PC-9 (cell line): ENCODE measurements around the gene STUB1. TPM values are rescaled to one million over a fixed set of nuclear protein-coding genes. Genes with fewer than 3 reads are reported as not detected.

ENCODE experiments used
- BruUV-seq: library from RNA; stranded (reverse); fragments of 400-500 nt; replicated peaks from 2 replicates; lab custom pipeline; 2021; lab: Mats Ljungman, UMichigan
- CTCF ChIA-PET: fragments of 300-600 bp; sonication (Branson Sonifier 250); formaldehyde crosslinking; loops from one replicate; lab custom pipeline; 2022; ENCODE audit warnings: antibody characterized with exemption; lab: Charles Lee
- POLR2A ChIA-PET: fragments of 300-600 bp; sonication (Branson Sonifier 250); formaldehyde crosslinking; loops from one replicate; lab custom pipeline; 2022; ENCODE audit warnings: antibody characterized with exemption; ENCODE audit not compliant: unreplicated experiment; lab: Charles Lee
- DNase-seq, 2 experiments: peaks; one replicate each; pipeline versions ENCODE4 v3.0.0 to v3.0.0-alpha.2; 2015 to 2022; ENCODE audit warnings: mixed read lengths in 1 of 2
- H2AFZ ChIP-seq: fragments of 200-600 bp; sonication (generic); 2 replicates; pipeline ENCODE4 v1.8.1; 2017; ENCODE audit warnings: antibody characterized with exemption
- H3F3A ChIP-seq: fragments of 200-600 bp; sonication (generic); 2 replicates; pipeline ENCODE4 v1.8.1; 2017; ENCODE audit warnings: antibody characterized with exemption, mild to moderate bottlenecking, low read depth; ENCODE audit not compliant: insufficient read depth
- H3K27ac ChIP-seq: fragments of 200-600 bp; sonication (generic); 2 replicates; pipeline ENCODE4 v1.6.1; 2016; ENCODE audit warnings: mixed run types
- H3K27me3 ChIP-seq: fragments of 200-600 bp; sonication (generic); 2 replicates; pipeline ENCODE4 v1.6.1; 2016; ENCODE audit warnings: low read depth, mixed run types; ENCODE audit not compliant: insufficient read depth
- H3K36me3 ChIP-seq: fragments of 200-600 bp; sonication (generic); 2 replicates; pipeline ENCODE4 v1.6.1; 2016; ENCODE audit warnings: low read depth, mixed run types
- H3K4me1 ChIP-seq: fragments of 200-600 bp; sonication (generic); replicated peaks from 2 replicates; pipeline ENCODE4 v1.6.1; 2016; ENCODE audit warnings: mixed run types; ENCODE audit not compliant: insufficient read depth
- H3K4me2 ChIP-seq: fragments of 200-600 bp; sonication (generic); 2 replicates; pipeline ENCODE4 v1.6.1; 2017; ENCODE audit warnings: mixed run types
- H3K4me3 ChIP-seq: fragments of 200-600 bp; sonication (generic); 2 replicates; pipeline ENCODE4 v1.6.1; 2016; ENCODE audit warnings: mixed run types
- H3K79me2 ChIP-seq: fragments of 200-600 bp; sonication (generic); 2 replicates; pipeline ENCODE4 v1.6.1; 2017; ENCODE audit warnings: low read depth, mixed run types
- H3K9me2 ChIP-seq: fragments of 200-600 bp; sonication (generic); 2 replicates; pipeline ENCODE4 v1.8.1; 2017; ENCODE audit warnings: mild to moderate bottlenecking; ENCODE audit not compliant: insufficient read depth
- H3K9me3 ChIP-seq: fragments of 200-600 bp; sonication (generic); 2 replicates; pipeline ENCODE4 v1.8.1; 2016; ENCODE audit warnings: low read depth; ENCODE audit not compliant: insufficient read depth
- H4K20me1 ChIP-seq: fragments of 200-600 bp; sonication (generic); 2 replicates; pipeline ENCODE4 v1.8.1; 2017; ENCODE audit not compliant: insufficient read depth
- EZH2 ChIP-seq: fragments of 200-600 bp; sonication (generic); IDR thresholded peaks from 2 replicates; pipeline ENCODE4 v1.8.0; 2017; ENCODE audit warnings: antibody characterized with exemption, low read depth
- intact Hi-C: fragments of 100-400 bp; cut with micrococcal nuclease; formaldehyde crosslinking; loops from one replicate; pipeline ENCODE4 v1.10.0; 2022; ENCODE audit not compliant: unreplicated experiment
- total RNA-seq: library from RNA; stranded (reverse); gene quantifications from 2 replicates; pipeline ENCODE4 v1.2.3, GENCODE V29; 2021
- TF ChIP-seq, protein P1 (sequence below): fragments of 200-600 bp; sonication (generic); conservative IDR thresholded peaks from 2 replicates; pipeline ENCODE4 v1.6.1; 2017; ENCODE audit warnings: mixed run types, antibody characterized with exemption, mild to moderate bottlenecking, moderate library complexity

STUB1 gene
- total RNA-seq, 1 experiment from 2014 or later = 174 TPM

DNA sequence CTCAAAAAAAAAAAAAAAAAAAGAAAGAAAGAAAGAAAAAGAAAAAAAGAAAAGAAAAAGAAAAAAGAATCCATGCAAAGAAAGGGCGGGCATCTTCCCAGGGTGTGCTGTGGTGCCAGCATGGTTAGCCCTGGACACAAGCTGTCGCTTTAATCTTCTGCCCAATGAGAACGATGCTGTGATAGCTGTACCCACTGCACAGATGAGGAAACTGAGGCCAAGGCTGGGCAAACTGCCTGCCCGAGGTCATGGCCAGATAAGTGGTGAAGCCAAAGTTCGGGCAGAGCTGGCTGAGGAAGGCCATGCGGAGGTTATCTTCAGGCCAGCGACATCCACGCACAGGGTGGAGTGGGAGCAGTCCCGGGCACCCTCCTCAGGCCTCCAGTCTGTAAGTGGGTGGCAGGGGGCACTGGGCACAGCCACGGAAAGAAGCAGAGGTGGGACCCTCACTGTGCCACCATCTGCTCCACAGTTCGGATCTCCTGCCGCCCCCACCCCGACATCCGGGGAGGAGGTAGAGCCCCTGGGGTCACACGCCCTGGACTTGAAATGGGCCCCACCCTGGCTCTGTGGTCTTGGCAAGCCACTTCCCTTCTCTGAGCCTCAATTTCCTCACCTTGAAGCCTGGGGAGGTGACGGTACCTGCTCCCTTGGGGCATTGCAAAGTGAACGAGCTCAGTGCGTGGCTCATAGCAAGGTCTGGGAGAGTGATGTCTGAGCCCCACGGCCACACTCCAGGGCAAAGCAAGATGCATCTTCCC lies 18.9 kb downstream of the STUB1 start:
- H4K20me1 ChIP-seq = 0 out of 2 replicates have a peak, but pooled peaks cover 4% of the 10 kb centered on the region
- BruUV-seq = no TSS peak
- no peak overlapping the region for H3K4me2 ChIP-seq
- peaks cover 36% of the 10 kb centered on the region for H3K27me3 ChIP-seq
- no peaks in the 10 kb centered on the region for H3K9me2 ChIP-seq
- no peaks in the 10 kb centered on the region for H3K36me3 ChIP-seq
- CTCF ChIA-PET = interaction anchor here (0.7 kb wide), 1 partner anchor 86 kb away, joined by 4 read pairs; no protein-coding TSS in a partner anchor
- intact Hi-C loops = no loop called here
- DNase-seq = no peak
- H3F3A ChIP-seq = no peaks in the 10 kb centered on the region
- no peaks in the 10 kb centered on the region for H3K9me3 ChIP-seq
- no peaks in the 10 kb centered on the region; the same call in 1 of the 2 replicates for H3K4me1 ChIP-seq
- TF ChIP-seq, protein P1, sequence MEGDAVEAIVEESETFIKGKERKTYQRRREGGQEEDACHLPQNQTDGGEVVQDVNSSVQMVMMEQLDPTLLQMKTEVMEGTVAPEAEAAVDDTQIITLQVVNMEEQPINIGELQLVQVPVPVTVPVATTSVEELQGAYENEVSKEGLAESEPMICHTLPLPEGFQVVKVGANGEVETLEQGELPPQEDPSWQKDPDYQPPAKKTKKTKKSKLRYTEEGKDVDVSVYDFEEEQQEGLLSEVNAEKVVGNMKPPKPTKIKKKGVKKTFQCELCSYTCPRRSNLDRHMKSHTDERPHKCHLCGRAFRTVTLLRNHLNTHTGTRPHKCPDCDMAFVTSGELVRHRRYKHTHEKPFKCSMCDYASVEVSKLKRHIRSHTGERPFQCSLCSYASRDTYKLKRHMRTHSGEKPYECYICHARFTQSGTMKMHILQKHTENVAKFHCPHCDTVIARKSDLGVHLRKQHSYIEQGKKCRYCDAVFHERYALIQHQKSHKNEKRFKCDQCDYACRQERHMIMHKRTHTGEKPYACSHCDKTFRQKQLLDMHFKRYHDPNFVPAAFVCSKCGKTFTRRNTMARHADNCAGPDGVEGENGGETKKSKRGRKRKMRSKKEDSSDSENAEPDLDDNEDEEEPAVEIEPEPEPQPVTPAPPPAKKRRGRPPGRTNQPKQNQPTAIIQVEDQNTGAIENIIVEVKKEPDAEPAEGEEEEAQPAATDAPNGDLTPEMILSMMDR = no peak
- no peak for TF ChIP-seq EZH2
- no peak overlapping the region for H3K4me3 ChIP-seq
- no peaks in the 10 kb centered on the region for H3K79me2 ChIP-seq
- no peak overlapping the region for H3K27ac ChIP-seq
- POLR2A ChIA-PET = no interaction called here
- H2AFZ ChIP-seq = no peak overlapping the region

GRCh38 chr16:700684-701584 lies 20.7 kb downstream of the STUB1 start:
- BruUV-seq = no TSS peak
- no peaks in the 10 kb centered on the region; the same call in 1 of the 2 replicates for H3K4me1 ChIP-seq
- no peak for TF ChIP-seq EZH2
- TF ChIP-seq, protein P1 = no peak
- no peaks in the 10 kb centered on the region for H3K36me3 ChIP-seq
- no peaks in the 10 kb centered on the region for H3K9me3 ChIP-seq
- H3K4me2 ChIP-seq = no peak overlapping the region
- H3K4me3 ChIP-seq = no peak overlapping the region
- POLR2A ChIA-PET = no interaction called here
- H3F3A ChIP-seq = no peaks in the 10 kb centered on the region
- CTCF ChIA-PET = interaction anchor here (1.5 kb wide), 1 partner anchor 12 kb away, joined by 3 read pairs; no protein-coding TSS in a partner anchor
- H4K20me1 ChIP-seq = 0 out of 2 replicates have a peak, but pooled peaks cover 4% of the 10 kb centered on the region
- intact Hi-C loops = no loop called here
- no peaks in the 10 kb centered on the region for H3K79me2 ChIP-seq
- no peak for DNase-seq
- H2AFZ ChIP-seq = no peak overlapping the region
- no peaks in the 10 kb centered on the region for H3K9me2 ChIP-seq
- no peak overlapping the region for H3K27ac ChIP-seq
- peaks cover 45% of the 10 kb centered on the region for H3K27me3 ChIP-seq

GRCh38 chr16:702341-702740 lies 22.1 kb downstream of the STUB1 start:
- no peaks in the 10 kb centered on the region for H3K9me3 ChIP-seq
- ChIA-PET CTCF (interaction anchor here (1.5 kb wide), 1 partner anchor 10 kb away, joined by 3 read pairs; no protein-coding TSS in a partner anchor), POLR2A (no interaction called here)
- no peak overlapping the region for H3K4me2 ChIP-seq
- no peak overlapping the region for H3K27ac ChIP-seq
- H4K20me1 ChIP-seq = 0 out of 2 replicates have a peak, but pooled peaks cover 4% of the 10 kb centered on the region
- H3K27me3 ChIP-seq = peaks cover 57% of the 10 kb centered on the region
- no peaks in the 10 kb centered on the region for H3K9me2 ChIP-seq
- H3K4me3 ChIP-seq = no peak overlapping the region
- no peaks in the 10 kb centered on the region; the same call in 1 of the 2 replicates for H3K4me1 ChIP-seq
- H3F3A ChIP-seq = peaks cover 6% of the 10 kb centered on the region; the same call in 1 of the 2 replicates
- intact Hi-C loops = no loop called here
- no peaks in the 10 kb centered on the region for H3K79me2 ChIP-seq
- no peak for DNase-seq
- TF ChIP-seq EZH2 = no peak
- TF ChIP-seq, protein P1 = no peak
- no TSS peak for BruUV-seq
- H2AFZ ChIP-seq = no peak overlapping the region
- H3K36me3 ChIP-seq = no peaks in the 10 kb centered on the region
